SK-N-SH treated with all-trans-retinoic acid at 6 μM for 48 hours (cell line): Measurements from ENCODE around the gene CXXC5.

Experiments used
- ATAC-seq: fragments of 200-7000 bp; cut with Tn5 transposase; 3 replicates; pipeline ENCODE4 v1.9.1; 2020; ENCODE audit warnings: mild to moderate bottlenecking, moderate library complexity
- BACH2 ChIP-seq: fragments of 250-450 bp; sonication (Bioruptor Pico); IDR thresholded peaks from 2 replicates; pipeline ENCODE4 v1.9.0; 2021; ENCODE audit warnings: mild to moderate bottlenecking, borderline replicate concordance
- CSDC2 ChIP-seq: fragments of 250-450 bp; sonication (Bioruptor Pico); IDR thresholded peaks from 2 replicates; pipeline ENCODE4 v1.5.0; 2020; ENCODE audit warnings: mild to moderate bottlenecking, moderate library complexity
- GLIS3 ChIP-seq: fragments of 250-450 bp; sonication (Bioruptor Pico); IDR thresholded peaks from 2 replicates; pipeline ENCODE4 v1.5.0; 2020; ENCODE audit warnings: mild to moderate bottlenecking, moderate library complexity
- PPARA ChIP-seq: fragments of 250-450 bp; sonication (Bioruptor Pico); IDR thresholded peaks from 2 replicates; pipeline ENCODE4 v1.5.0; 2020; ENCODE audit warnings: mild to moderate bottlenecking, borderline replicate concordance
- RARB ChIP-seq: fragments of 250-450 bp; sonication (Bioruptor Pico); IDR thresholded peaks from 2 replicates; pipeline ENCODE4 v1.8.0; 2021; ENCODE audit warnings: mild to moderate bottlenecking, moderate library complexity
- SNAI2 ChIP-seq: fragments of 250-450 bp; sonication (Bioruptor Pico); IDR thresholded peaks from 2 replicates; pipeline ENCODE4 v1.5.0; 2020; ENCODE audit warnings: mild to moderate bottlenecking, moderate library complexity
- ZFP30 ChIP-seq: fragments of 450-650 bp; formaldehyde crosslinking; IDR thresholded peaks from 2 replicates; pipeline ENCODE4 v1.5.0; 2022; ENCODE audit warnings: mild to moderate bottlenecking, moderate library complexity
- ZNF565 ChIP-seq: fragments of 450-650 bp; formaldehyde crosslinking; conservative IDR thresholded peaks from 2 replicates; pipeline ENCODE4 v1.5.0; 2020; ENCODE audit warnings: low read depth, mild to moderate bottlenecking, moderate library complexity
- ZNF8 ChIP-seq: fragments of 450-650 bp; formaldehyde crosslinking; IDR thresholded peaks from 2 replicates; pipeline ENCODE4 v1.5.0; 2020; ENCODE audit warnings: mild to moderate bottlenecking, moderate library complexity
- TF ChIP-seq, protein P1 (sequence below): fragments of 250-450 bp; sonication (Bioruptor Pico); IDR thresholded peaks from 2 replicates; pipeline ENCODE4 v1.5.0; 2020; ENCODE audit warnings: mild to moderate bottlenecking, moderate library complexity
- TF ChIP-seq, protein P2 (sequence below): fragments of 250-450 bp; sonication (Bioruptor Pico); IDR thresholded peaks from 2 replicates; pipeline ENCODE4 v1.8.0; 2021; ENCODE audit warnings: low read depth, mild to moderate bottlenecking, moderate library complexity, borderline replicate concordance
- TF ChIP-seq, protein P3 (sequence below): fragments of 250-450 bp; sonication (Bioruptor Pico); IDR thresholded peaks from 2 replicates; pipeline ENCODE4 v1.8.0; 2020; ENCODE audit warnings: mild to moderate bottlenecking, moderate library complexity, borderline replicate concordance
- TF ChIP-seq, protein P4 (sequence below): fragments of 250-450 bp; sonication (Bioruptor Pico); IDR thresholded peaks from 2 replicates; pipeline ENCODE4 v1.5.1; 2021; ENCODE audit warnings: mild to moderate bottlenecking, moderate library complexity

CXXC5 gene

DNA sequence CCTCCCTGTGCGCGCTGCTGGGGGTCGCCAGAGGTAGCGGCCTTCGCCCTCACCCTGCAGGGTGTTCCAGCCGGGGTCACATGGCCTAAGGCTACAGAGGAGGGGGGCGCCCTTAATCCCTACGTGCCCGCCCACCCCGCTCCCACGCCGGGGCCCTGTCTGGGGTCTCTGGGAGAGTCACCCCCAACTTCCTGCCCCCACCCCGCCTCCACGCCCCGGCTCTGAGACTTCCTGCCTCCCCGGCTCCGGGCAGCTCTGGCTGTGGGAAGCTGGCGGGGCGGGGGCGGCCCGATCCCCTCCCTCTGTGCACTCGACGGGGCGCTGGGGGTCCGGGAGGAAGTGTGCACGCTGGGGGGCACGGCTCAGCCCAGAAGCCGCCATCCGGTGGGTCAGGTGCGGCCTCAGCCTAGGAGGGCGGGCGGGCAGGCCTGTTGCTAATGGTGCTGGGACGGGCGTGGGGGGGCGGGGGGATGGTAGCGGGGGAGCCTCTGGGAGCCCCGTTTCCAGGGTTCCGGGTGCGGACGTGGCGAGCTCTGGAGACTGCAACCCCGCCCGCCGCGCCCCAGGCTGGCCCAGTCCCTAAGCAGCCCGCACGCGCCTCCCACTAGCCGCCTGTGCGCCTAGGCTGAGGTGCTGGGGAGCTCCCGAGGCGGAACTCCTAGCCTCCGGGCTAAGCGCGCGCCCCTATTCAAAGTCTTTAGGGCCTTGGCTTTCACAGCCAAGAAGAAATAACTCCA, 61.6 kb downstream of the CXXC5 start:
- TF ChIP-seq, protein P1, sequence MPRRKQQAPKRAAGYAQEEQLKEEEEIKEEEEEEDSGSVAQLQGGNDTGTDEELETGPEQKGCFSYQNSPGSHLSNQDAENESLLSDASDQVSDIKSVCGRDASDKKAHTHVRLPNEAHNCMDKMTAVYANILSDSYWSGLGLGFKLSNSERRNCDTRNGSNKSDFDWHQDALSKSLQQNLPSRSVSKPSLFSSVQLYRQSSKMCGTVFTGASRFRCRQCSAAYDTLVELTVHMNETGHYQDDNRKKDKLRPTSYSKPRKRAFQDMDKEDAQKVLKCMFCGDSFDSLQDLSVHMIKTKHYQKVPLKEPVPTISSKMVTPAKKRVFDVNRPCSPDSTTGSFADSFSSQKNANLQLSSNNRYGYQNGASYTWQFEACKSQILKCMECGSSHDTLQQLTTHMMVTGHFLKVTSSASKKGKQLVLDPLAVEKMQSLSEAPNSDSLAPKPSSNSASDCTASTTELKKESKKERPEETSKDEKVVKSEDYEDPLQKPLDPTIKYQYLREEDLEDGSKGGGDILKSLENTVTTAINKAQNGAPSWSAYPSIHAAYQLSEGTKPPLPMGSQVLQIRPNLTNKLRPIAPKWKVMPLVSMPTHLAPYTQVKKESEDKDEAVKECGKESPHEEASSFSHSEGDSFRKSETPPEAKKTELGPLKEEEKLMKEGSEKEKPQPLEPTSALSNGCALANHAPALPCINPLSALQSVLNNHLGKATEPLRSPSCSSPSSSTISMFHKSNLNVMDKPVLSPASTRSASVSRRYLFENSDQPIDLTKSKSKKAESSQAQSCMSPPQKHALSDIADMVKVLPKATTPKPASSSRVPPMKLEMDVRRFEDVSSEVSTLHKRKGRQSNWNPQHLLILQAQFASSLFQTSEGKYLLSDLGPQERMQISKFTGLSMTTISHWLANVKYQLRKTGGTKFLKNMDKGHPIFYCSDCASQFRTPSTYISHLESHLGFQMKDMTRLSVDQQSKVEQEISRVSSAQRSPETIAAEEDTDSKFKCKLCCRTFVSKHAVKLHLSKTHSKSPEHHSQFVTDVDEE (CRISPR knock-in tag), result no peak
- TF ChIP-seq, protein P2, sequence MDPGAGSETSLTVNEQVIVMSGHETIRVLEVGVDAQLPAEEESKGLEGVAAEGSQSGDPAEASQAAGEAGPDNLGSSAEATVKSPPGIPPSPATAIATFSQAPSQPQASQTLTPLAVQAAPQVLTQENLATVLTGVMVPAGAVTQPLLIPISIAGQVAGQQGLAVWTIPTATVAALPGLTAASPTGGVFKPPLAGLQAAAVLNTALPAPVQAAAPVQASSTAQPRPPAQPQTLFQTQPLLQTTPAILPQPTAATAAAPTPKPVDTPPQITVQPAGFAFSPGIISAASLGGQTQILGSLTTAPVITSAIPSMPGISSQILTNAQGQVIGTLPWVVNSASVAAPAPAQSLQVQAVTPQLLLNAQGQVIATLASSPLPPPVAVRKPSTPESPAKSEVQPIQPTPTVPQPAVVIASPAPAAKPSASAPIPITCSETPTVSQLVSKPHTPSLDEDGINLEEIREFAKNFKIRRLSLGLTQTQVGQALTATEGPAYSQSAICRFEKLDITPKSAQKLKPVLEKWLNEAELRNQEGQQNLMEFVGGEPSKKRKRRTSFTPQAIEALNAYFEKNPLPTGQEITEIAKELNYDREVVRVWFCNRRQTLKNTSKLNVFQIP (CRISPR knock-in tag), result no peak
- ATAC-seq, result peak; percentile 15

DNA sequence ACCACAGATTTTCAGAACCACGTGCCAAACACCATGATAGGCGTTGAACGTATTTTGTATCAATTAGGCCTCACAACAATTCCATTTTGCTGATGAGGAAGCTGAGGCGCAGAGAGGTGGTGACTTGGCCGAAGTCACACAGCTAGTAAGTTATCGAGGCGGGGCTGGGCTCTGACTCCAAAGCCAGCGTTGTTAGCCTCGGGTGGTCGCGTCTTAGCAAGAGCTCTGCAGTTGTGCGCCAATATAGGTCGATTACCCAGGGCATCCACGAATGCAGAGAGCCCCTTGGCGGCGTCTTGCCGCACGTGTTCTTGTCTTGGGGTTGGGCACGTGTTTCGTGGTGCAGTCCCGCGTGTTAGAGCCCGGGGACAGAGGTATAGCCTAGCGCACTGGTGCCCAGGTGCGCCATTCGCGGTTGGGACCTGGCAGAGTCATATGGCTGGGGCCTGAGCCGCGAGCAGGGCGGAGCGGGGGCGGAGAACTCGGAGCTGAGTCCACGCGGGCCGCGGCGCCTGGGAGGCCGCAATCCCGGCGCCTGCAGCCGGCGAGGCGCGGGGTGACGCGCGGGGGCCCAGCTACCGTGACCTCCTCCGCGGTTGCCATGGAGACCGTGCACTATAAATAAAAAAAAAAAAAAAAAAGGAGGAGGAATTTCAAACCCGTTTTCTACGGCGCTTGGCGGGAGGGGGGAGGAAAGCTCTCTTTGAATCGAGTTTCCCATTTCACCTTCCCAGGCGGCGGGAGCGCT, 62.3 kb downstream of the CXXC5 start:
- peak; percentile 10 for ATAC-seq
- TF ChIP-seq SNAI2 (CRISPR knock-in tag) (no peak), CSDC2 (CRISPR knock-in tag) (no peak)

DNA sequence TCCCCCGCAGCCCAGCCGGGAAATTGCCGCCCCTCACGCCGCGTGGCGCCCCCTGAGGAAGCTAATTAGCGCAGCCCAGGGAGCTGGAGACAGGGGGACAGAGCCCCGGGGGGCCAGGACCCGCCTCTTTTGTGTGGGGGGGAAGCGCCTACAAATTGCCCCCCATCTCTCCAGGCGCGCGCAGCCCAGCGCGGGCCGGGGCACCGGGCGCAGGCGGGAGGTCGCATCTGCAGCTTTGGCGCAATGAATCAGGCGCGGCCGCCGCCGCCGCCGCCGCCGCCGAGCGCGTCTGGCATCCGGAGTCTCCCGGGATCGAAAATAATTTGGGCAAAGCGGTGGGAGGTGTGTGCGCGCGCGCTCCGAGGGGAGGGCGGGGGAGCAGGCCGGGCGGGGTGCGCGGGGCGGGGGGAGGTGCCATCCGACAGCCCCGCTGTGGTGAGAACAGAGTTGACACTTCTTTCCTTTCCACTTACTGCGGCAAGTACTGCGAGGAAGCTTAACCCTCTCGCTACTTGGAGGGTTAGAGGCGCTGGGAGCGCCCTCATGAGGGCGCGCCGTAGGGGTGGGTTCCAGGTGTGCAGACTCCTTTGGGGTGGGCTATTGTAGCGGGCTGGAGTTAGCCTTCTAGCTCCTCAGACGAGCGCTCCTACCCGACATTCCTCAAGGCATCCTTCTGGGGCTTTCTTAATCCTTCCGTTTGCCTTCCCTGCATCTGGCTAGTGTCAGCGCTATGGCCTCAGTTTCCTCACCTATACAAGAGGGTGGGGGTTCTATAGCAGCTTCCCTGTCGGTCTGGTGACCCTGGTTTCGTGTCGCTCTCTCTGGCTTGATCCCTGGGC, 63.1 kb downstream of the CXXC5 start:
- TF ChIP-seq, protein P3, sequence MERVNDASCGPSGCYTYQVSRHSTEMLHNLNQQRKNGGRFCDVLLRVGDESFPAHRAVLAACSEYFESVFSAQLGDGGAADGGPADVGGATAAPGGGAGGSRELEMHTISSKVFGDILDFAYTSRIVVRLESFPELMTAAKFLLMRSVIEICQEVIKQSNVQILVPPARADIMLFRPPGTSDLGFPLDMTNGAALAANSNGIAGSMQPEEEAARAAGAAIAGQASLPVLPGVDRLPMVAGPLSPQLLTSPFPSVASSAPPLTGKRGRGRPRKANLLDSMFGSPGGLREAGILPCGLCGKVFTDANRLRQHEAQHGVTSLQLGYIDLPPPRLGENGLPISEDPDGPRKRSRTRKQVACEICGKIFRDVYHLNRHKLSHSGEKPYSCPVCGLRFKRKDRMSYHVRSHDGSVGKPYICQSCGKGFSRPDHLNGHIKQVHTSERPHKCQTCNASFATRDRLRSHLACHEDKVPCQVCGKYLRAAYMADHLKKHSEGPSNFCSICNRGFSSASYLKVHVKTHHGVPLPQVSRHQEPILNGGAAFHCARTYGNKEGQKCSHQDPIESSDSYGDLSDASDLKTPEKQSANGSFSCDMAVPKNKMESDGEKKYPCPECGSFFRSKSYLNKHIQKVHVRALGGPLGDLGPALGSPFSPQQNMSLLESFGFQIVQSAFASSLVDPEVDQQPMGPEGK (CRISPR knock-in tag), result peak; percentile 35; the same call in 1 of the 2 replicates
- TF ChIP-seq BACH2 (no peak), SNAI2 (CRISPR knock-in tag) (no peak)
- ATAC-seq, result peak; percentile 14

DNA sequence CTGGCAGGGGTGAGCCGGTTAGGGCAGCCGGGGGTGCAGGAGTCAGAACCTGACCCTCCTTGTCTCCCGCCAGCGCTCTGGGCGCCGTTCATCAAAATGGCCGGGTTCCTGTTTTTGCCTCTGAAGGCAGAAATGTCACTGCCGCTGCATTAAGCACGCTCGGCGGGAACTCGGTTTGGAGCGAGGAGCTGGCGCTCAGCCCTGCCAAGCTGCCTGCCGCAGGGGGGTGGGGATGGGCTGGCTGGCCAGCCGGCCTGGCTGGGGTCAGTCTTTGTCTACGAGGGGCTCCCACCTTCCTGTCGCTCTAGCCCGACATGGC, 63.7 kb downstream of the CXXC5 start:
- TF ChIP-seq, protein P3 (CRISPR knock-in tag), result no peak
- TF ChIP-seq ZNF565 (CRISPR knock-in tag), result no peak
- TF ChIP-seq GLIS3, result no peak
- TF ChIP-seq ZFP30 (CRISPR knock-in tag), result no peak
- TF ChIP-seq, protein P4, sequence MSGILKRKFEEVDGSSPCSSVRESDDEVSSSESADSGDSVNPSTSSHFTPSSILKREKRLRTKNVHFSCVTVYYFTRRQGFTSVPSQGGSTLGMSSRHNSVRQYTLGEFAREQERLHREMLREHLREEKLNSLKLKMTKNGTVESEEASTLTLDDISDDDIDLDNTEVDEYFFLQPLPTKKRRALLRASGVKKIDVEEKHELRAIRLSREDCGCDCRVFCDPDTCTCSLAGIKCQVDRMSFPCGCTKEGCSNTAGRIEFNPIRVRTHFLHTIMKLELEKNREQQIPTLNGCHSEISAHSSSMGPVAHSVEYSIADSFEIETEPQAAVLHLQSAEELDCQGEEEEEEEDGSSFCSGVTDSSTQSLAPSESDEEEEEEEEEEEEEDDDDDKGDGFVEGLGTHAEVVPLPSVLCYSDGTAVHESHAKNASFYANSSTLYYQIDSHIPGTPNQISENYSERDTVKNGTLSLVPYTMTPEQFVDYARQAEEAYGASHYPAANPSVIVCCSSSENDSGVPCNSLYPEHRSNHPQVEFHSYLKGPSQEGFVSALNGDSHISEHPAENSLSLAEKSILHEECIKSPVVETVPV (CRISPR knock-in tag), result no peak
- no peak for TF ChIP-seq PPARA (CRISPR knock-in tag)
- TF ChIP-seq, protein P1 (CRISPR knock-in tag), result no peak
- no peak for TF ChIP-seq ZNF8 (CRISPR knock-in tag)
- no peak for TF ChIP-seq RARB (CRISPR knock-in tag)
- no peak for ATAC-seq
